ENCODE measurements around the gene TMEM38B. TPM values are rescaled to one million over a fixed set of nuclear protein-coding genes. Genes with fewer than 3 reads are reported as not detected.

The TMEM38B gene
- total RNA-seq, 1 donor from 2014 or later = 34.5 TPM

- Histone ChIP-seq H3K36me3 (ENCODE audit: control insufficient read depth, insufficient read depth, low read length) (no peaks in the 10 kb centered on the region), H3K27me3 (ENCODE audit: control insufficient read depth, insufficient read depth, low read length) (no peaks in the 10 kb centered on the region), H3K4me3 (ENCODE audit: low read depth, low read length) (no peak overlapping the region)
- no peak for TF ChIP-seq CTCF (IDR thresholded peaks at IDR 0.05; ENCODE audit: insufficient read depth, low read length, severe bottlenecking)
- no peak for DNase-seq (ENCODE audit: low read depth)
- FAIRE-seq = no peak
Observed at GRCh38 chr9:105706156-105706555, 11.8 kb downstream of the TMEM38B start.

GRCh38 chr9:105708405-105708804 is 14.1 kb downstream of the TMEM38B start:
- Histone ChIP-seq H3K36me3 (ENCODE audit: control insufficient read depth, insufficient read depth, low read length) (no peaks in the 10 kb centered on the region), H3K4me3 (ENCODE audit: low read depth, low read length) (no peak overlapping the region), H3K27me3 (ENCODE audit: control insufficient read depth, insufficient read depth, low read length) (no peaks in the 10 kb centered on the region)
- FAIRE-seq (no peak), DNase-seq (ENCODE audit: low read depth) (no peak)
- TF ChIP-seq CTCF (IDR thresholded peaks at IDR 0.05; ENCODE audit: insufficient read depth, low read length, severe bottlenecking) = no peak

GRCh38 chr9:105710638-105711037 is 16.3 kb downstream of the TMEM38B start:
- DNase-seq (ENCODE audit: low read depth) = no peak
- H3K27me3 ChIP-seq (ENCODE audit: control insufficient read depth, insufficient read depth, low read length) = no peaks in the 10 kb centered on the region
- FAIRE-seq = no peak
- no peak for TF ChIP-seq CTCF (IDR thresholded peaks at IDR 0.05; ENCODE audit: insufficient read depth, low read length, severe bottlenecking)
- H3K36me3 ChIP-seq (ENCODE audit: control insufficient read depth, insufficient read depth, low read length) = no peaks in the 10 kb centered on the region
- H3K4me3 ChIP-seq (ENCODE audit: low read depth, low read length) = no peak overlapping the region

- FAIRE-seq (no peak), DNase-seq (ENCODE audit: low read depth) (no peak)
- no peak overlapping the region for H3K4me3 ChIP-seq (ENCODE audit: low read depth, low read length)
- TF ChIP-seq CTCF (IDR thresholded peaks at IDR 0.05; ENCODE audit: insufficient read depth, low read length, severe bottlenecking) = no peak
- no peaks in the 10 kb centered on the region for H3K27me3 ChIP-seq (ENCODE audit: control insufficient read depth, insufficient read depth, low read length)
- H3K36me3 ChIP-seq (ENCODE audit: control insufficient read depth, insufficient read depth, low read length) = no peaks in the 10 kb centered on the region
Observed at GRCh38 chr9:105711867-105712266, 17.5 kb downstream of the TMEM38B start.

GRCh38 chr9:105712297-105712696 is 18.0 kb downstream of the TMEM38B start:
- no peak for DNase-seq (ENCODE audit: low read depth)
- FAIRE-seq = no peak
- Histone ChIP-seq H3K27me3 (ENCODE audit: control insufficient read depth, insufficient read depth, low read length) (no peaks in the 10 kb centered on the region), H3K4me3 (ENCODE audit: low read depth, low read length) (no peak overlapping the region), H3K36me3 (ENCODE audit: control insufficient read depth, insufficient read depth, low read length) (no peaks in the 10 kb centered on the region)
- no peak for TF ChIP-seq CTCF (IDR thresholded peaks at IDR 0.05; ENCODE audit: insufficient read depth, low read length, severe bottlenecking)

GRCh38 chr9:105712773-105713172 is 18.4 kb downstream of the TMEM38B start:
- no peak for TF ChIP-seq CTCF (IDR thresholded peaks at IDR 0.05; ENCODE audit: insufficient read depth, low read length, severe bottlenecking)
- FAIRE-seq (no peak), DNase-seq (ENCODE audit: low read depth) (no peak)
- Histone ChIP-seq H3K4me3 (ENCODE audit: low read depth, low read length) (no peak overlapping the region), H3K36me3 (ENCODE audit: control insufficient read depth, insufficient read depth, low read length) (no peaks in the 10 kb centered on the region), H3K27me3 (ENCODE audit: control insufficient read depth, insufficient read depth, low read length) (no peaks in the 10 kb centered on the region)

Measured in bronchial epithelial cell (primary cell).